ENCODE results near the gene MALAT1. TPM values are rescaled to one million over a fixed set of nuclear protein-coding genes. Genes with fewer than 3 reads are reported as not detected.
A peak's percentile ranks its signal among the peaks of the same experiment; 100 is the strongest.

The MALAT1 gene
- total RNA-seq, 1 donor from 2014 or later, result 16,459 TPM

DNA sequence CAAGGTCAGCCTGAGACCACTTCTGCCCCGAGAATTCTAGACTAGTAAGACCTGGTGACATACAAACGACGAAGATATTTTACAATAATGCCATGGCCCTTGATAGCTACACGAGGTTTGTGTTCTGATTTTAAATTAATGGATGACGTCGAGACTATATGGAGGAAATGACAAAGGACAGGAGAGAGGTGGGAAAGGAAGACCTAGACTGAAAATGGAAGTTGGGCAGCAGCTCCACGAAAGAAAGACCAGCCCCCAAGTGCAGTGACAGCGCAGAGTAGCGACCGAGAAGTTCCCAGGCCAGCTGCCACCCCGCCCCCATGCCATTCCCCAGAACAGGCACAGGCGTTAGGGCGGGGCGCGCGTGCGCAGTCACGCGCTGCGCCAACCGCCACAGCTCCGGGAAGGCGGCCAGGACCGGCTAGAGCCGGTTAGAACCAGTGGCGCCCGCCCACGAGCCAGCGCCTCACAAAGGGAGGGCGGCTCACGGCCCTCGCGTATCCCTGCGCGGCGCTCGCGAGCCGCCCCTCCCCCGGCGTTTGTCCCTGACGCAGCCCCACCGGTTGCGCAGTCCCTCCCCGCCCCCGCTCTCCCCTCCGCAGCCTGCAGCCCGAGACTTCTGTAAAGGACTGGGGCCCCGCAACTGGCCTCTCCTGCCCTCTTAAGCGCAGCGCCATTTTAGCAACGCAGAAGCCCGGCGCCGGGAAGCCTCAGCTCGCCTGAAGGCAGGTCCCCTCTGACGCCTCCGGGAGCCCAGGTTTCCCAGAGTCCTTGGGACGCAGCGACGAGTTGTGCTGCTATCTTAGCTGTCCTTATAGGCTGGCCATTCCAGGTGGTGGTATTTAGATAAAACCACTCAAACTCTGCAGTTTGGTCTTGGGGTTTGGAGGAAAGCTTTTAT lies 1.5 kb upstream of the MALAT1 start:
- H3K36me3 ChIP-seq, result peaks cover 8 to 15% of the 10 kb centered on the region in 2 donors
- intact Hi-C loops (cut with DNase I), result loop anchor here (2.0 kb wide), 1 partner anchor 75 kb away; the partner anchor contains the start of gene NEAT1
- H3K4me1 ChIP-seq, result peaks cover 45% of the 10 kb centered on the region
- peak overlapping the region; percentile 100 for H3K27ac ChIP-seq
- no peaks in the 10 kb centered on the region for H3K27me3 ChIP-seq
- no peaks in the 10 kb centered on the region for H3K9me3 ChIP-seq
- TF ChIP-seq POLR2AphosphoS5 (IDR thresholded peaks at IDR 0.05; ENCODE audit: insufficient read depth in 1 of 2, low read depth in 1 of 2) (peak; percentile 97 to 98), POLR2A (IDR thresholded peaks at IDR 0.05) (peak in 1 of 2 donors; percentile 89)
- TF ChIP-seq, protein P1, sequence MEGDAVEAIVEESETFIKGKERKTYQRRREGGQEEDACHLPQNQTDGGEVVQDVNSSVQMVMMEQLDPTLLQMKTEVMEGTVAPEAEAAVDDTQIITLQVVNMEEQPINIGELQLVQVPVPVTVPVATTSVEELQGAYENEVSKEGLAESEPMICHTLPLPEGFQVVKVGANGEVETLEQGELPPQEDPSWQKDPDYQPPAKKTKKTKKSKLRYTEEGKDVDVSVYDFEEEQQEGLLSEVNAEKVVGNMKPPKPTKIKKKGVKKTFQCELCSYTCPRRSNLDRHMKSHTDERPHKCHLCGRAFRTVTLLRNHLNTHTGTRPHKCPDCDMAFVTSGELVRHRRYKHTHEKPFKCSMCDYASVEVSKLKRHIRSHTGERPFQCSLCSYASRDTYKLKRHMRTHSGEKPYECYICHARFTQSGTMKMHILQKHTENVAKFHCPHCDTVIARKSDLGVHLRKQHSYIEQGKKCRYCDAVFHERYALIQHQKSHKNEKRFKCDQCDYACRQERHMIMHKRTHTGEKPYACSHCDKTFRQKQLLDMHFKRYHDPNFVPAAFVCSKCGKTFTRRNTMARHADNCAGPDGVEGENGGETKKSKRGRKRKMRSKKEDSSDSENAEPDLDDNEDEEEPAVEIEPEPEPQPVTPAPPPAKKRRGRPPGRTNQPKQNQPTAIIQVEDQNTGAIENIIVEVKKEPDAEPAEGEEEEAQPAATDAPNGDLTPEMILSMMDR (IDR thresholded peaks at IDR 0.05), result peak in 1 of 3 experiments; percentile 20
- peak overlapping the region; percentile 77 to 83 for H3K4me3 ChIP-seq
- DNase-seq (ENCODE audit: extremely low spot score in 2 of 2), result peak in 1 of 2 donors; percentile 99

DNA sequence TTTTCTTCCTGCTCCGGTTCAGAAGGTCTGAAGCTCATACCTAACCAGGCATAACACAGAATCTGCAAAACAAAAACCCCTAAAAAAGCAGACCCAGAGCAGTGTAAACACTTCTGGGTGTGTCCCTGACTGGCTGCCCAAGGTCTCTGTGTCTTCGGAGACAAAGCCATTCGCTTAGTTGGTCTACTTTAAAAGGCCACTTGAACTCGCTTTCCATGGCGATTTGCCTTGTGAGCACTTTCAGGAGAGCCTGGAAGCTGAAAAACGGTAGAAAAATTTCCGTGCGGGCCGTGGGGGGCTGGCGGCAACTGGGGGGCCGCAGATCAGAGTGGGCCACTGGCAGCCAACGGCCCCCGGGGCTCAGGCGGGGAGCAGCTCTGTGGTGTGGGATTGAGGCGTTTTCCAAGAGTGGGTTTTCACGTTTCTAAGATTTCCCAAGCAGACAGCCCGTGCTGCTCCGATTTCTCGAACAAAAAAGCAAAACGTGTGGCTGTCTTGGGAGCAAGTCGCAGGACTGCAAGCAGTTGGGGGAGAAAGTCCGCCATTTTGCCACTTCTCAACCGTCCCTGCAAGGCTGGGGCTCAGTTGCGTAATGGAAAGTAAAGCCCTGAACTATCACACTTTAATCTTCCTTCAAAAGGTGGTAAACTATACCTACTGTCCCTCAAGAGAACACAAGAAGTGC lies 661 bp upstream of the MALAT1 start:
- peaks cover 16 to 23% of the 10 kb centered on the region in 2 donors for H3K36me3 ChIP-seq
- intact Hi-C loops (cut with DNase I), result loop anchor here (2.0 kb wide), 1 partner anchor 75 kb away; the partner anchor contains the start of gene NEAT1
- H3K9me3 ChIP-seq, result no peaks in the 10 kb centered on the region
- DNase-seq (ENCODE audit: extremely low spot score in 2 of 2), result no peak
- H3K4me3 ChIP-seq, result peak overlapping the region; percentile 77 to 83
- no peak for TF ChIP-seq POLR2AphosphoS5 (IDR thresholded peaks at IDR 0.05; ENCODE audit: insufficient read depth in 1 of 2, low read depth in 1 of 2)
- TF ChIP-seq POLR2A (IDR thresholded peaks at IDR 0.05), result no peak
- TF ChIP-seq, protein P1 (IDR thresholded peaks at IDR 0.05), result no peak
- H3K27me3 ChIP-seq, result no peaks in the 10 kb centered on the region
- H3K4me1 ChIP-seq, result peaks cover 37% of the 10 kb centered on the region
- peak overlapping the region; percentile 100 for H3K27ac ChIP-seq

DNA sequence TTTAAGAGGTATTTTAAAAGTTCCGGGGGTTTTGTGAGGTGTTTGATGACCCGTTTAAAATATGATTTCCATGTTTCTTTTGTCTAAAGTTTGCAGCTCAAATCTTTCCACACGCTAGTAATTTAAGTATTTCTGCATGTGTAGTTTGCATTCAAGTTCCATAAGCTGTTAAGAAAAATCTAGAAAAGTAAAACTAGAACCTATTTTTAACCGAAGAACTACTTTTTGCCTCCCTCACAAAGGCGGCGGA lies 193 bp upstream of the MALAT1 start:
- intact Hi-C loops (cut with DNase I), result loop anchor here (2.0 kb wide), 1 partner anchor 76 kb away; the partner anchor contains the start of gene NEAT1
- H3K27me3 ChIP-seq, result no peaks in the 10 kb centered on the region
- H3K36me3 ChIP-seq, result peaks cover 19 to 28% of the 10 kb centered on the region in 2 donors
- peaks cover 33% of the 10 kb centered on the region for H3K4me1 ChIP-seq
- peak overlapping the region; percentile 100 for H3K27ac ChIP-seq
- H3K9me3 ChIP-seq, result no peaks in the 10 kb centered on the region
- peak overlapping the region; percentile 77 to 83 for H3K4me3 ChIP-seq
- DNase-seq (ENCODE audit: extremely low spot score in 2 of 2), result no peak
- TF ChIP-seq, protein P1 (IDR thresholded peaks at IDR 0.05), result peak in 1 of 3 experiments; percentile 1
- TF ChIP-seq POLR2A (IDR thresholded peaks at IDR 0.05), result no peak

GRCh38 chr11:65499713-65500386 lies 1.0 kb downstream of the MALAT1 start:
- Histone ChIP-seq H3K27ac (peak overlapping the region; percentile 100), H3K9me3 (no peaks in the 10 kb centered on the region), H3K36me3 (peaks cover 19 to 39% of the 10 kb centered on the region in 2 donors), H3K4me1 (peaks cover 29% of the 10 kb centered on the region), H3K27me3 (no peaks in the 10 kb centered on the region), H3K4me3 (peak overlapping the region; percentile 77 to 83)
- DNase-seq (ENCODE audit: extremely low spot score in 2 of 2), result no peak
- intact Hi-C loops (cut with DNase I), result loop anchor here (2.0 kb wide), 1 partner anchor 77 kb away; the partner anchor contains the start of gene NEAT1
- TF ChIP-seq, protein P1 (IDR thresholded peaks at IDR 0.05), result no peak
